SK-N-SH (cell line): ENCODE results near the gene INAFM2.
A peak's percentile ranks its signal among the peaks of the same experiment; 100 is the strongest.

ENCODE experiments used
- CHD2 ChIP-seq: fragments of 150-350 bp; IDR thresholded peaks from 2 replicates; pipeline ENCODE4 v1.6.1; 2018; ENCODE audit warnings: low read length; ENCODE audit not compliant: partially characterized antibody
- GABPA ChIP-seq: IDR thresholded peaks from 2 replicates; pipeline ENCODE4 v1.4.0; 2012; ENCODE audit warnings: low read depth, mild to moderate bottlenecking
- NRF1 ChIP-seq: IDR thresholded peaks from 2 replicates; pipeline ENCODE4 v1.6.1; 2012; ENCODE audit warnings: low read depth, mild to moderate bottlenecking, low read length
- POLR2AphosphoS5 ChIP-seq: IDR thresholded peaks from 2 replicates; pipeline ENCODE4 v1.6.1; 2012; ENCODE audit warnings: low read depth, low read length
- RFX5 ChIP-seq: IDR thresholded peaks from 2 replicates; pipeline ENCODE4 v1.6.1; 2012; ENCODE audit warnings: mild to moderate bottlenecking, improper control_type of control experiment, low read length
- SMC3 ChIP-seq: IDR thresholded peaks from 2 replicates; pipeline ENCODE4 v1.6.1; 2012; ENCODE audit warnings: low read depth, low read length, improper control_type of control experiment
- YY1 ChIP-seq: IDR thresholded peaks from 2 replicates; pipeline ENCODE4 v1.4.0; 2012; ENCODE audit warnings: low read depth, mild to moderate bottlenecking
- TF ChIP-seq, protein P1 (sequence below): fragments of 200-600 bp; sonication (generic); IDR thresholded peaks from 2 replicates; pipeline ENCODE4 v1.6.1; 2017; ENCODE audit warnings: antibody characterized with exemption, mild to moderate bottlenecking, moderate library complexity

DNA sequence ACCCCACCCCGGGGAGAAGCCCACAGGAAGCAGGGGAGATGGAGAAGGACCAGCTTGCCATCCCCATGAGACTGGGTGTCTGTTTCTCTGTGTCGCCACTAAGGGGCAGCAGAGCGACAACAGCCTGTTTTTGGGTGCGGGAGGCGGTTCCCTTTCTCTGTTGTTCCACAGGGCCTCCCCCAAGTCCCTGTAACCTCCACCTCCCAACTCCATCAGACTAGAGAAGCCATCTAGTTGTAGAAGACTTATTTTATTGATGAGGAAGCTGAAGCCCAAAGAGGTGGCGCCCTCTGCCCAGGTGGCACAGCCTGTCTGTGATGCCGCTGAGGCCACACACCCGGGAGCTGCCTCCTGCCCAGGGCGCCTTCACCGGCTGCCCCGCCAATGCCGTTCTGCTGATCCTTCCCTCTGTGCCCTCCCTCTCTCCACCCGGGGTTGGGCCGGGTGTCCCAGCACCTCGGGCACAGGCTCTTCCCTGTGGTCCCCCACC is 21.2 kb downstream of the INAFM2 start:
- TF ChIP-seq NRF1 (no peak), GABPA (no peak), POLR2AphosphoS5 (no peak), RFX5 (no peak), CHD2 (no peak), SMC3 (peak; percentile 79), YY1 (no peak)
- TF ChIP-seq, protein P1, sequence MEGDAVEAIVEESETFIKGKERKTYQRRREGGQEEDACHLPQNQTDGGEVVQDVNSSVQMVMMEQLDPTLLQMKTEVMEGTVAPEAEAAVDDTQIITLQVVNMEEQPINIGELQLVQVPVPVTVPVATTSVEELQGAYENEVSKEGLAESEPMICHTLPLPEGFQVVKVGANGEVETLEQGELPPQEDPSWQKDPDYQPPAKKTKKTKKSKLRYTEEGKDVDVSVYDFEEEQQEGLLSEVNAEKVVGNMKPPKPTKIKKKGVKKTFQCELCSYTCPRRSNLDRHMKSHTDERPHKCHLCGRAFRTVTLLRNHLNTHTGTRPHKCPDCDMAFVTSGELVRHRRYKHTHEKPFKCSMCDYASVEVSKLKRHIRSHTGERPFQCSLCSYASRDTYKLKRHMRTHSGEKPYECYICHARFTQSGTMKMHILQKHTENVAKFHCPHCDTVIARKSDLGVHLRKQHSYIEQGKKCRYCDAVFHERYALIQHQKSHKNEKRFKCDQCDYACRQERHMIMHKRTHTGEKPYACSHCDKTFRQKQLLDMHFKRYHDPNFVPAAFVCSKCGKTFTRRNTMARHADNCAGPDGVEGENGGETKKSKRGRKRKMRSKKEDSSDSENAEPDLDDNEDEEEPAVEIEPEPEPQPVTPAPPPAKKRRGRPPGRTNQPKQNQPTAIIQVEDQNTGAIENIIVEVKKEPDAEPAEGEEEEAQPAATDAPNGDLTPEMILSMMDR, result peak; percentile 80
